Osteoblast (primary cell): ENCODE results near the gene CDK18. TPM values are rescaled to one million over a fixed set of nuclear protein-coding genes. Genes with fewer than 3 reads are reported as not detected.

Experiments
- DNase-seq: peaks from one replicate; pipeline ENCODE4 v3.0.0; 2011; ENCODE audit warnings: low spot score, mixed read lengths; ENCODE audit not compliant: insufficient read length; ENCODE audit errors: missing footprints
- H2AFZ ChIP-seq: 2 replicates; pipeline ENCODE4 v1.6.0; 2011; ENCODE audit warnings: mild to moderate bottlenecking, low read length
- H3K27ac ChIP-seq: 2 replicates; pipeline ENCODE4 v1.5.1; 2011; ENCODE audit warnings: mild to moderate bottlenecking, low read depth, low read length, moderate library complexity
- H3K27me3 ChIP-seq: 2 replicates; pipeline ENCODE4 v1.6.0; 2012; ENCODE audit warnings: mild to moderate bottlenecking, control low read depth, inconsistent platforms, low read length, moderate library complexity; ENCODE audit not compliant: insufficient read depth
- H3K36me3 ChIP-seq: 2 replicates; pipeline ENCODE4 v1.5.1; 2011; ENCODE audit warnings: mild to moderate bottlenecking, low read length, control low read depth, moderate library complexity; ENCODE audit not compliant: insufficient read depth
- H3K4me1 ChIP-seq: 2 replicates; pipeline ENCODE4 v1.5.1; 2011; ENCODE audit warnings: mild to moderate bottlenecking, low read length, control low read depth, moderate library complexity; ENCODE audit not compliant: insufficient read depth
- H3K4me2 ChIP-seq: 2 replicates; pipeline ENCODE4 v1.6.0; 2011; ENCODE audit warnings: mild to moderate bottlenecking, low read length; ENCODE audit not compliant: insufficient read depth
- H3K4me3 ChIP-seq: fragments of 200-600 bp; sonication (generic); 3 replicates; pipeline ENCODE4 v1.5.1; 2012; ENCODE audit warnings: mild to moderate bottlenecking, low read length, inconsistent platforms; ENCODE audit not compliant: insufficient read depth
- H3K79me2 ChIP-seq: 2 replicates; pipeline ENCODE4 v1.6.0; 2012; ENCODE audit warnings: mild to moderate bottlenecking, low read length, control low read depth, inconsistent platforms; ENCODE audit not compliant: insufficient read depth
- H3K9me3 ChIP-seq: 2 replicates; pipeline ENCODE4 v1.5.1; 2011; ENCODE audit warnings: low read depth, low read length, control low read depth
- H4K20me1 ChIP-seq: 2 replicates; pipeline ENCODE4 v1.6.0; 2012; ENCODE audit warnings: mild to moderate bottlenecking, low read length, control low read depth; ENCODE audit not compliant: insufficient read depth
- small RNA-seq: library from RNA; depleted of rRNA; stranded (forward); fragments of <200 nt; gene quantifications from one replicate; pipeline ENCODE3, GENCODE V24; 2012
- total RNA-seq: library from RNA; depleted of rRNA; stranded (reverse); fragments of >200 nt; gene quantifications from 2 replicates; pipeline ENCODE4 v1.2.3, GENCODE V29; 2012
- TF ChIP-seq, protein P1 (sequence below): IDR thresholded peaks from 2 replicates; pipeline ENCODE4 v1.5.1; 2011; ENCODE audit warnings: mild to moderate bottlenecking, low read depth, low read length, moderate library complexity; ENCODE audit errors: extremely low read depth

Gene CDK18
- total RNA-seq, 1 donor: 0.72 TPM

DNA sequence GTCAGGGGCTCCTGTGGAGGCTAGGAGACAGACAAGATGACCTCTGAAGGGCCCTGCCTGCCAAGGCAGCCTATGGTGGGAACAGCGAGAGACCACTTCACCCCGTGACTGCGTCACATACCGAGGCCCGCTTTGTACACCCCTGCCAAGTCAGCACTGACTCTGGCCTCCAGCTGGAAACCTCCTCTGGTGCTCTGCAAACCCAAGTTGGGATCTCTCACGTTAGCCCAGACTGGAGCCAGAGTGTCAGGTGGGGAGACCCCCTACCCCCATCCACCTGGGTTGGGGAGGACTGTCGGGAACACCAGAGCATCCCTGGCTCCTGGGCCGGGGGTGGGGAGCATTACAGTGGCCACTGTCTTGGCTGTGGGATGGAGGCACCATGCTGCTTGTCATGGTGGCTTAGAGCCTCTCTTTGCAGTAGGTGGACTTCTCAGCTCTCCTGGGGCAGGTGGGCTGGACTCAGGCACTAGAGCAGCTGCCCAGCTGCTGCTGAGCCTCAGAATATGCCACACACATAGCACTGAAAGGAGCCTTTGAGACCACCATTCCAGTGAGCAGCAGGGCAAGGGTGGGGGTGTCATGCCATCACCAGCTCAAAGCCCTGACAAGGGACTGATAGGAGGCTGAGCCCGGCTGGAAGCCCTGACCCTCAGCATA, 77.0 kb downstream of the CDK18 start:
- Histone ChIP-seq H3K4me2 (no peak overlapping the region), H4K20me1 (no peaks in the 10 kb centered on the region), H3K79me2 (no peaks in the 10 kb centered on the region), H3K27me3 (peaks cover 58% of the 10 kb centered on the region), H3K27ac (no peak overlapping the region), H3K9me3 (no peaks in the 10 kb centered on the region), H2AFZ (no peak overlapping the region), H3K4me3 (no peak overlapping the region), H3K4me1 (no peaks in the 10 kb centered on the region), H3K36me3 (no peaks in the 10 kb centered on the region)
- peak; percentile 15 for DNase-seq
- TF ChIP-seq, protein P1, sequence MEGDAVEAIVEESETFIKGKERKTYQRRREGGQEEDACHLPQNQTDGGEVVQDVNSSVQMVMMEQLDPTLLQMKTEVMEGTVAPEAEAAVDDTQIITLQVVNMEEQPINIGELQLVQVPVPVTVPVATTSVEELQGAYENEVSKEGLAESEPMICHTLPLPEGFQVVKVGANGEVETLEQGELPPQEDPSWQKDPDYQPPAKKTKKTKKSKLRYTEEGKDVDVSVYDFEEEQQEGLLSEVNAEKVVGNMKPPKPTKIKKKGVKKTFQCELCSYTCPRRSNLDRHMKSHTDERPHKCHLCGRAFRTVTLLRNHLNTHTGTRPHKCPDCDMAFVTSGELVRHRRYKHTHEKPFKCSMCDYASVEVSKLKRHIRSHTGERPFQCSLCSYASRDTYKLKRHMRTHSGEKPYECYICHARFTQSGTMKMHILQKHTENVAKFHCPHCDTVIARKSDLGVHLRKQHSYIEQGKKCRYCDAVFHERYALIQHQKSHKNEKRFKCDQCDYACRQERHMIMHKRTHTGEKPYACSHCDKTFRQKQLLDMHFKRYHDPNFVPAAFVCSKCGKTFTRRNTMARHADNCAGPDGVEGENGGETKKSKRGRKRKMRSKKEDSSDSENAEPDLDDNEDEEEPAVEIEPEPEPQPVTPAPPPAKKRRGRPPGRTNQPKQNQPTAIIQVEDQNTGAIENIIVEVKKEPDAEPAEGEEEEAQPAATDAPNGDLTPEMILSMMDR: no peak

DNA sequence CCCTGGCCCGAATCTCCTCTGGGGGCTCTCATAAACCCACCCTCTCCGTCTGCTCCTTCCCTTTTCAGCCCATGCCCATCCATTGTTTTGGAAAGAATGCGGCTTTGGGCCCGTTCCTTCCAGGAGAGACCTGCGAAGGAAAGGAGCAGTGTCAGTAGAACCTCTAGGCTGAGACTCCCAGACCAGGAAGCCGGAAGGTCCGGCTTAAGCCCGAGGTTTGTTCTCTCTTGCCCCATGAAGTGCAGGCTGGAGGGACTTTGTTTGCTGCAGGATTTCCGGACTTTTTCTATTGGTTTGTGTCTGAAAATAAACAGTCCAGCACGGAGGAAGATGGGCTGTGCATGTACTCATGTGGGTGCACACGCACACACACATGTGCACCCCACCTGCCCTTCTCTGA, 77.6 kb downstream of the CDK18 start:
- Histone ChIP-seq H3K27ac (no peak overlapping the region), H3K4me2 (no peak overlapping the region), H3K4me1 (no peaks in the 10 kb centered on the region), H3K4me3 (no peak overlapping the region), H3K9me3 (no peaks in the 10 kb centered on the region), H4K20me1 (no peaks in the 10 kb centered on the region), H3K27me3 (peaks cover 53% of the 10 kb centered on the region), H3K36me3 (no peaks in the 10 kb centered on the region), H2AFZ (no peak overlapping the region), H3K79me2 (no peaks in the 10 kb centered on the region)
- DNase-seq: peak; percentile 46
- TF ChIP-seq, protein P1: no peak

Small RNA genes lying within 50 kb of the gene (small RNA-seq; reads per million reads assigned to genes)
- not detected for gene RNU2-19P

Other genes starting within 250 kb of the CDK18 start
- 2.7 and 3.6 TPM in 2 replicates for gene NUAK2, start 182.9 kb upstream of the CDK18 start, total RNA-seq
- gene KLHDC8A, start 147.7 kb upstream of the CDK18 start, total RNA-seq: not detected in 2 replicates
- gene LEMD1, start 82.6 kb upstream of the CDK18 start, total RNA-seq: not detected in 2 replicates
- gene BLACAT1, start 48.6 kb upstream of the CDK18 start, total RNA-seq: not detected in 2 replicates
- 27.1 and 30.4 TPM in 2 replicates for gene ELK4, start 127.3 kb downstream of the CDK18 start, total RNA-seq
- gene SLC45A3, start 175.8 kb downstream of the CDK18 start, total RNA-seq: 1.1 and 1.5 TPM in 2 replicates
- gene NUCKS1, start 245.5 kb downstream of the CDK18 start, total RNA-seq: 132 and 140 TPM in 2 replicates